PFSK-1 (cell line): ENCODE data around the gene CAPN5.

ENCODE experiments used
- FOXP2 ChIP-seq: optimal IDR thresholded peaks from 2 replicates; pipeline ENCODE3; 2011; ENCODE audit warnings: borderline replicate concordance, control low read depth, inconsistent platforms; ENCODE audit not compliant: insufficient read depth; ENCODE audit errors: extremely low read length, extremely low read depth
- POLR2AphosphoS5 ChIP-seq: IDR thresholded peaks from 2 replicates; pipeline ENCODE4 v1.6.1; 2012; ENCODE audit warnings: low read depth, mild to moderate bottlenecking, control low read depth, low read length, moderate library complexity
- REST ChIP-seq, 2 experiments: IDR thresholded peaks; 2 replicates each; pipeline versions ENCODE4 v1.6.1 to v1.8.0; 2011 to 2012; ENCODE audit warnings: low read depth in 2 of 2, low read length in 2 of 2, control low read depth in 1 of 2, inconsistent platforms in 1 of 2, mild to moderate bottlenecking in 1 of 2, moderate library complexity in 1 of 2; ENCODE audit not compliant: insufficient read depth in 1 of 2
- TAF1 ChIP-seq: IDR thresholded peaks from 2 replicates; pipeline ENCODE4 v1.6.1; 2012; ENCODE audit warnings: low read length, control low read depth, borderline replicate concordance; ENCODE audit not compliant: insufficient read depth

GRCh38 chr11:77108436-77108835 is 41.7 kb downstream of the CAPN5 start:
- no peak for TF ChIP-seq TAF1
- no peak for TF ChIP-seq FOXP2
- TF ChIP-seq POLR2AphosphoS5 = no peak
- no peak for TF ChIP-seq REST (IDR thresholded peaks at IDR 0.05; ENCODE audit: insufficient read depth in 1 of 2, low read depth in 2 of 2, low read length in 2 of 2)
